Stimulated activated CD8-positive, alpha-beta memory T cell treated with anti-CD3 and anti-CD28 coated beads, Interleukin-7, amount 100 ng/mL, for 48 hours (primary cell): ENCODE data around the gene FAM124A.

Experiments
- DNase-seq, 2 donors: peaks; one replicate each; pipeline ENCODE4 v3.0.0-alpha.2; 2020; ENCODE audit warnings: low read depth in 1 of 2; ENCODE audit errors: extremely low read depth in 1 of 2

The FAM124A gene

DNA sequence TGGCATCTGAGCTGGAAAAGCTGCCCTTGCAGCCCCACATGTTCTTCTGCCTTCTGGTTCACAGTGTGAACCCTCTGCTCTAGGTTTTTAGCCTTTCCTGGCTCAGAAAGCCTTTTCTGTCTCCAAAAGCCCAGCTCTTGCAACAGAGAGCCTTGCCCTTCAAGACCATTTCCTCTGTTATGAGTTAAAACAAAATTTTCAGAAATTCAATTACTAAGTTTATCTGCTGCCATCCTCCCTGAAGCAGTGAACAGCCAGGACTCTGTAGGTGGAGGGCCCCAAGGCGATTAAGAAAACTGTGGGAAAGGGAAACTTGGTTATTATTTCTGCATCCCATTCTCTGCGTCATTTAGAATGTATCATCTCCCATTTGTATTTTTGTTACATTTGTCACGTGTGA, 18.8 kb downstream of the FAM124A start:
- DNase-seq, result no peak

DNA sequence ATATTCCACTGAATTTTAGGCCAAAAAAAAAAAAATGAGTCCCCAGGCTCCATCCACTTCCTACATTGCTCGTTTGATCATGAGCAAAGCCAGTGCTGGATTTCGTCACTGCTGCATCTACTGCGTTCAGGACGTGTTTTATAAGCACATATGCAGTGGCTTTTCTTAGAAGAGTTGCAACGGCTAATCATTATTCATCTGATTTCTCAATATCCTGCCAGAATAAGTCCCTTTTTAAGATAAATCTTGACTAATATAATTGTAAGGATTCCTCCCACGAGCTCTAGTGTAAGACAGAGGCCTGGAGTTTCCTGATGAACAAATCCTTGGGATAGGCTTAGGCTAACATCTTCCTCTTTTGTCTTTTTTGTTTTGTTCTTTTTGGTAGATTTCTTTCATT, 19.5 kb downstream of the FAM124A start:
- no peak for DNase-seq

DNA sequence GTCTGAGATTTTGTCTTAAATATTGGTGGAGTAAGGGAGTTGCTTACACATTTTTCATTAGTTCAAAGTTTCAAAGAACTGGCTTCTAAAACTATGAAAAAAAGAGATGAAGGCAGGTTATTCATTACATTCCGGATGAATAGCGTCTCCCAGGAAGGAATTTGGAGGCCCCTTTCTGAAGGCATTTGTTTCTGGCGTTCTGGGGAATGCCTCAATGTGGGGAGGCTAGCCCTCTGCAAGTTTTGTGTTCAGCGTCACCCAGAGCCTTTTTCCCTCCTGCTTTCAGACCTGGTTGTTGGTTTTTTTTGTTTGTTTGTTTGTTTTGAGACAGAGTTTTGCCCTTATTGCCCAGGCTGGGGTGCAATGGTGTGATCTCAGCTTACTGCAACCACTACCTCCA, 21.0 kb downstream of the FAM124A start:
- DNase-seq, result no peak

DNA sequence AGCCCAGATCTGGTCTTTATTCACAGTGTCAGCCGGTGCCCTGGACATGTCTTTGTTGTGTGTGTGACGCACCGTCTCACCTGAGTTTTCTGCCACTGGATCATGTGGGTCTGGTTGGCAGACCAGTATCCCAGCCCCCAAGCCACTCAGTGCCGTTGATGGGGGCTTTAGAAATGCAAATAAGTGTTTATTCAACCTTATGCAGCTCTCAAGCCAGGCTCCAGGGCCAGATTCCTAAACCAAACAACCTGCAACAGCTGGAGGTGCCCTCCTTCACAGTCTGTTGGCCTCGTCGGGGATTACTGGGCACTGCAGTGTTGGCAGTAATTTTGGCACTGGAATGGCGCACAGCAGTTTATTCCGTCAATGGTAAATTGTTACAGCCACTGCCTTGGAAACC, 21.6 kb downstream of the FAM124A start:
- DNase-seq, result no peak

DNA sequence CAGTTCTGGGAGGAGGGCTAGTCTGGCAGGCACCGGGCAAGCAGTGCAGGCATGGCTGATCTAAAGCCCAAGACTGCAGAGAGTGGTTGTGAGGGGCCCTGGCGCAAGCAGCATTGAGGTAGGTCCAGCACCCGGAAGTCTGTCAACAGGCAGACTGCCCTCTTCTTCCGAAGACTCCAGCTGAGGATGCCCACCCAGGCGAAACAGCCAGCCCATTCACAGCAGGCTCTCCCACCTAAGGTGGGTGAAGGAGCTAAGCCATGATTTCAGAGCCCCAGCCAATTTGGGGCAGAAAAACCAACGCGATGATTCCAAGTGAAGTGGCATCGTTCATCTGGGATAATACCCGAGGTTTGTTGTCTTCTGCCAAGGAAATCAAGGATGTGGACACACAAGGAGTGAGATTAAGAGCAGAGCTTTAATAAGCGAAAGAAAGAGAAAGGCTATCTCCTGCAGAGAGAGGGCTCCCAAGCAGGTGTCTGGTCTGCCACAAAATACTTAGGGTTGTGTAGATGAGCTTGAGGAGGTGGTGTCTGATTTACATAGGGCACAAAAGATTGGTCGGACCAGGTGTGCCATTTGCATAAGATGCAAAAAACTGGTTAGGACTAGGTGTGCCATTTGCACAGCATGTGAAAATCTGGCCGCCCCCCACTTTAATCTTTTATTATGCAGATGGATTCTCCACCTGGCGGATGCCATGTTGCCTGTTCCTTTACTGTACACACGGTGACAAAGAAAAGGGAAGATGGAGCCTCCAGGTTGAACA, 22.6 kb downstream of the FAM124A start:
- no peak for DNase-seq

DNA sequence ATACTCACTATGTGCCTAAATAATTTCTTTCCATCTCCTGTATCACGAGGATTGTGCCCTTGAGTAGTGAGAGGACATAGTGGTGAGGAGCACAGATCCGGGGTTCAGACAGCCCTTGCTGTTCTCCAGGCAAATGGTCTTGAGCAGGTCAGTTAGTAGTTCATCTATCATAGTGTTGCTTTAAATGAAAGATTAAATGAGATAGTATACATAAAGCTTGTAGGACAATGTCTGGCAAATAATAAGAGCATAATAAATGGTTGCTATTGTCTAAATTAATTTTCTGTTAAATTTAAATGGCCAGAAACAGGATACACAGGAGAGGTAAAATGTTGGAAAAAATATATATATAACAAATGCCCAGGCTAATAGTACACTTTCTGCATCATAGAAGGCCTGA, 23.4 kb downstream of the FAM124A start:
- no peak for DNase-seq

DNA sequence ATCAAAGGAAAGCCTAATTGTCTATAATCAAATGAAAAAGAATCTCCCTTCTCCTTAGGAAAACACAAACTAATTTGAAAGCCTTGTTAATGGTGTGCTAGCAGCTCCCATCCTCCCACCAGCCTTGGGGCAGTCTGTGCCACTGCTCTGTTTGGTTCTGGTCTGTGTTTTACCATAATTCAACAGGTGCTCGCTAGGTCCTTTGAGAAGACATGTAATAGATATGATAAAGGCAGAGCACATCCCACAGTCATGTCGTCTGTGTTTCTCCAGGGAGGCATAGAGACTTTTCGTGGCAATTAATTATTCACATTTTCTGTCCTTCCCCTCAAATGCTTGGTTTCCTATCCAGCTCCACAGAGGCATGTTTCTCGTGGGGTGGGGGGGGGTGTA, 23.8 kb downstream of the FAM124A start:
- no peak for DNase-seq

DNA sequence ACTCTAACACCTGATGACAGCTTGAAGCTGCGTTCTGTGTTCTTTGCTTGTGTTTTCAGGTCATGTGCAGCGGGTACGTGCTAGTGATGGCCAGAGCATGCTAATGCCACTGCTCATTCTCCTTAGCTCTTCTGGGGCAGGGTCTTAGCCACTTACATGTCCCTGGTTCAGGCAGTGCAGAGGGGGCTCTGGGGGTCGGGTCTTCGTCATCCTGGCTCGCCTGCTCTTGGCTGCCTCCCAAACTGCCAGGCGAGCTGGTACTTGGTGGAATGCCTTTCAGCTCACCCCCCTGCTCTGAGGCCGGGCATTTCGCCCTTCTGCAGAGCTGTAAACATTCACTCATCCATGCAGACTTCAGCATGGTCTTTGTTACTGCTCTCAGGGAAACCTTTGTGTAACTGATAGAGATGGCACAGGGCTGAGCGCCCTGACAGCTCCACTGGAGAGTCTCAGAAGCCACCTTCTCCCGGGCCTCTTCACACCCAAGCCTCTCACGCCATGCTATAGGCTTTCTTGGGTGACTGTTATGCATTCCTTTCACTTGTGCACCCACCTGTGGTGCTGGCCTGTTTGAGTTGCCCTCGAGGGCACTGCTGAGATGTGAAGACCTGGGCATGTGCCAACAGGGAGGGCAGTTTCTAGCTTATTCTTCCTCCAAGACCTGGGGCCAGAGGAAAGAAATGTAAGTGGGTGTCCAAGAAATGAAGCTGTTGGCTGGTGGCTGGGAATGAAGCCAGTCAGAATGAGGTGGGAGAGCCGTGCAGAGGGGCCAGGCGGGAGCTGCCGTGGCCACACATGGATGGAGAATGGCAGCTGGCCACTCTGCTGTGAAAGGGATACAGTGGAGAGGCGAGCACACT, 24.4 kb downstream of the FAM124A start:
- DNase-seq, result no peak

DNA sequence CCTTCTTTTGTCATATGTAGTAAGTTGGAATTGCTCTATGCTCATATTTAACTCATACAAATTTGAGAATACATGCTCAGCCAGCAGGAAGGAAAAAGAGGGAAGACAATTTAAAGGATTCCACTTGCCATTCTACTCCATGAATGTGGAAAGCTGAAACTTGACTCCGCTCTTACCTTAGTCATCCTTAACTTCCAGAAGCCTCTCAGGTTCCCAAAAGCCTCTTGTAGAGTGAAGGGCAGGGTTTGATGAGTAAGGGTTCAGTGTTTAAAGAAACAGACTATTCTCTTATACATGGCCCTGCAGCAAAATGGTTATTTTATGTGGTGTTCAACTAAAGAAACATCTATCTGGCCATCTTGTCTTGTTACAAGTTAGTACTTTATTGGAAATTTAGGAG, 27.1 kb downstream of the FAM124A start:
- DNase-seq, result no peak

DNA sequence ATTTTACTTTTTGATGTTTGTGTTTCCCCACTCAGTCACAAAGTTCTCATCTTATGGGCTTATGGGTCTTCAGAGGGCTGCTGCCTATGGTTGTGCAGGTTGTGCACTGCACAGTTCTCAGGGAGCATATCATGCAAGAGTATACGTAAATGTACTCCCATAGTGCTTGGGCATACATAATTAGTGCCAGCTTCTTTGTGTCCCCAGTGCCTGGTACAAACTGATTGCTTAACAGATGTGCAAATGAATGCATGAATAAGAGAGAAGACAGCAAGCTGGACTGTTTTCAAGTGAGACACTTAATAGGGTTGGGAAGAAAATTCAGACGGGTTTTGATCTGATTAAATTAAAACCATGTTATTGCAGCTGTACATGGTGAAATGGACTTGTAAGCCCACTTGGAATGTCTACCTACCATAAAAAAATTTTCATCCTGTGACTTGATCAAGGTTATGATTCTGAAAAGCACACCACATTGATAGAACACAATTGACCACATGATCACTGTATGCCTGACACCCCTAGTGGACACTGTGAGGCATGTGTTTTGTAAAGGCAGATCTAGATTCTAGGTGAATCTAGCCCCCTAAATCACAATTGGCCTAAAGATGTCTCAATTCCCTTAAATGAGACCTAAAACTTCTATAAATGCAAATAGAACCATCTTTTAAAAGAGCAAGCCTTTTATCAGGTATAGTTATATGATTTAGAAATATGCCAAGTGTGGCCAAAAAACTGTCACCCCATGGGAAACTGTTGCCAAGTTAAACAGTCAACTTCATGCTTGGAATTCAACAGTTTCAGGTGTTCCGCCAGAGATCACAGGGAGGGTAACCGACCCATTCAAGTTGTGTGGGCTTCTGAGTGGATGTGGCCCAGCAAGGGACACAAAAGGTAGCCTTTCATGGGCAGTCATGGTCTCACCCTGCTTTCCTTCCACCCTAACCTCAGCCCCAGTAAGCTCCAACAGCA, 27.9 kb downstream of the FAM124A start:
- DNase-seq, result no peak

DNA sequence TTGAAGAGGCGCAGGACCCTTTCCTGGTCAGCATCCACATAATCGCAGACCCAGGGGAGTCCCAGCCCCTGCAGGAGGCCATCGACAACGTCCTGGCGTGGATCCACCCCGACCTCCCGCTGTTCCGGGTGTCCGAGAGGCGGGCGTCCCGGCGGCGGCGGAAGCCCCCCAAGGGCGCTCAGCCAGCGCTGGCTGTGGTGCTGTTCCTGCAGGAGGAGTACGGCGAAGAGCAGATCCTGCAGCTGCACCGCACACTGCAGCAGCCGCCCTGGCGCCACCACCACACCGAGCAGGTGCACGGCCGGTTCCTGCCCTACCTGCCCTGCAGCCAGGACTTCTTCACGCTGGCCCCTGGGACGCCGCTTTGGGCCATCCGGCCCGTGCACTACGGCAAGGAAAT, 29.3 kb downstream of the FAM124A start:
- DNase-seq, result no peak

DNA sequence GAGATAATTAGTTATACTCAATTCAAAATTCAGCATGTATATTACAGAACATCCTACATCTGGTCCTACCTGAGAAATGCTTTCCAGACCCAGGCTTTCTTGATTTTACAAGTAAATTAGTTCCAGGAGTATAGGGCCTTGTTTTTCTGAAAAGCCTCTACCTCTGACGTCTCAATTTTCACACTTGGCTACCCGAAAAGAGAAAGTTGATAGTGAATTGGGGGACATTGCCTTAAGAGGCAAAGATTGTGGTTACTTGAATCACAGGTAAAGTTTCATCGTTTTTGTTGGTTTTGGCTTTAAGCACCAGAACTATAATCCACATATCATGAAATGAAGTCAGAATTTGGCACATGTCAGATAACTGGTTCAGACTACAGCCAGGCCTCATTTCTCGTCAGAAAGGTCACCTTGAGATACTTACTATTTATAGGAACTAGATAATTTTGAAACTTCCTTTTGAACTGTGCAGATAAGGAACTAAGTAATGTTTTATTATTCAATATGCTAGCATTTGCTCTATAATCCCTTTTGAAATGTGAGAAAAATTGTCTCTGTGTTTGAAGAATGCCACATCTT, 30.8 kb downstream of the FAM124A start:
- no peak for DNase-seq

DNA sequence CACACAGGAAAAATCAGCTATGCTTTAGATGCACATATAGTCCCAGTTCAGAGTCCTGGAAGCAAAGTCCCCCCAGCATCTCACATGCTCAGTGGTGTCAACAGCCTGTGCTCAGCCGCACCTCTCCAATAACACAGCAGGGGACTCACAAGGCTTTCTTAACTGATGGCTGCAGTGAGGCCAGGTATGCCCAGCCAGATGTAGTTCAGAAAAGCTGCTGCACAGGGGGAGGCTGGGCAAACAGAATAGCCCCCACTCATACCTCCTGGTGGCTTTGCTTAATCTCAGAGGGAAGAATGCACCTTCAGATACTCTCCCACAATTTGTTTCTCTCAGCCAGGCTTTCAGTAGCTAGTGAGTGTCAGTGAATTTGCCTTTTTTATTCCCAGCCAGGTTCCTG, 33.4 kb downstream of the FAM124A start:
- DNase-seq, result no peak

DNA sequence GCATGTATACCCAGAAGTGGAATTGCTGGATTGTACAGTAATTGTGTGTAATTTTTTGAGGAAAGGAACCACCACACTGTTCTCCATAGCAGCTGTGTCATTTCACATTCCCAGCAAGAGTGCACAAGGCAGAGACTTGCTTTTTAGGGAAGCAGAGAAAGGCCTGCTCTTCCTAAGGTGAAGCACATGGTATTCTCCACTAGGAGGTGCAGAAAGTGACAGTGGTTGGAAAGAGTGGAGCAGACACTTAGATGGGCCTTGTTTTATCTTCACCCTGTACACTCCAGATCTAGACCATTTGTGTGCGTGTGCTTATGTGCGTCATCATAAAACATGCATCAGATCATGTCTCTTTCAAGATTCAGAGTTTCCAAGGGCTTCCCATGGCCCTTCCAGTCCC, 35.0 kb downstream of the FAM124A start:
- DNase-seq, result no peak

DNA sequence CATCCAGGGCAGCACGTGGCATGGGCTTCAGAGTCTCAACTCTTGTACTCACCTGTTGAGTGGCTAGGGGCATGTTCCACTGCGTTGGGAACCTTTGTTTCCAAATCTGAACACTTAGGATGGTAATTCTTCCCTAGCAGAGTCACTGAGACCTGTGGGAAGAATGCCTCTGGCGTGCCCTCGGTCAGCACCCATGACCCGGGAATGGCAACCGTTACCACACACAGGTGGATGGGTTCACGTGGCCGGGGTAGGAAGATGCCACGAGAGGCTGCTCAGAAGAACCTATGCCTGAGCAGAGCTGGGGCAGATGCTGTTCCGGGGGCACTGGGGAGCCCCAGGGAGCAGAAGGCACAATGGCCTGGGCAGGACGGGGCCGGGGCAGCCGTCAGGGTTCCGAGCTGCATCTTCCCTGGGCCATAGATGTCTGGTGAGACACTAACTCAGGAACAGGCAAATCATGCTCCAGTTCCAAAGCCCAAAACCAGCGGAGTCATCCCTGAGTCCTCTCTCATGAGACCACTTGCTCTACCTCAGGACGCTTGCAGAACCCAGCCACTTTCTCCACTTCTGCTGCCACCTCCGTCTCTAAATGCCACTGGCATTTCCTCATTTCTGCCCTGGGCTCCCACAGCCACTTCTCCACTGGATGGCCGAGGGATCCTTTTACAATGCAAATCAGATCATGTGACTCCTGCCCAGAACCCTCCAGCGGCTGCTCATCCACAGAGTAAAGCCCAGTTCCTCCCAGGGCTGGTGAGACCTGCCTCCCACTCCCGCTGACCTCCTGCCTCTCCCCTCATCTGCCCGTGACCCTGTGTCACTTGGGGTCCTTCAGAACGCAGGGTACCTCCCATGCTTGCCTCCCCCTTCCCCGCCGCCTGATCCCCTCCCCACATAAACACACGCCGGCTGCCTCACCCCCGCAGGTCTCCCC, 36.7 kb downstream of the FAM124A start:
- DNase-seq, result no peak

DNA sequence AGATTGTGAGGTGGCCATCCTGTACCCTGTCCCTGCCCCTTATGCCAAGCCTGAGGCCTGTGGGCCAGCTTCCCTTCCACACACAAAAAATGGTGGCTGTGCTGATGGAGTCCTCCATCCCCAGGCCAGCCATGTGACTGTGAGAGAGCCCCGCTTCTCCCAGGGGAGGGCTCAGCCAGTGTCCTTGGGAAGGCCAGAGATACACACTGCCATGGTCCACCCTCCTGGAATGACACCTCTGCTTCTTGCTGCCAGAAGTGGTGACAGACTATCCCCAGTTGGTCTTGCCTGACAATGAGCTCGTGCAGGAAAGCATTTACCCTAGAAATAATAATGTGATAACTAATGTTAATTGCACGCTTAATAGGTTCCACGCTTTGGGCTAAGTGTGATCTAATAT, 38.0 kb downstream of the FAM124A start:
- DNase-seq, result no peak

DNA sequence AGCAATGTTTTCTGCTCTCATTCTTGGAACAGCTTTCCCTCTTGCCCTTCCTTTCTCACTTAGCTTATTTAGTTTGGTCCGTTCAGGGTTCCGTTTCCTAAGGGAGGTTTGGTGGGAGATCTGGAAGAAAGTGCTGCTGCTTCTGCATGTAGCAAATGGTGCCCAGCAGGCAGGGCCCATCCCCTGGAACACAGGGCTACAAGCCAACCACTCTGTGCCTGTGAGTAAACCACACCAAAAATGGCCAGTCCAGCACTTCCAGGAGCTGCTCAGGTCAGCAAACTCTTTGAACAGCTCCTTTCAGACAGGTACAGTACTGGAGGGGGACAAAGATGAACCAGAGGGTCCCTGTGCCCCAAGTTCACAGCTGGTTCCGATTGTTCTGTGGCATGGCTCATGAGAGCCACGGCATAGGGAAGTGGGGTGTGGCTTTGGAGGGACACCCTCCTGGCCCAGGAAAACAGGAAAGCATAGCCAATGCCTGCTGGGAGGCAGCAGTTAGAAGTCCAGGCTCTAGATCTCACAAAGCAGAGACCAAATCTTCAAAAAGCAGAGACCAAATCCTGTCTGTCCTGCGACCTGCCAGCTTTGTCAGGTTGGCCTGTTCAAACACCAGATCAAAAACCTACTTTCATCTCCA, 39.5 kb downstream of the FAM124A start:
- no peak for DNase-seq

DNA sequence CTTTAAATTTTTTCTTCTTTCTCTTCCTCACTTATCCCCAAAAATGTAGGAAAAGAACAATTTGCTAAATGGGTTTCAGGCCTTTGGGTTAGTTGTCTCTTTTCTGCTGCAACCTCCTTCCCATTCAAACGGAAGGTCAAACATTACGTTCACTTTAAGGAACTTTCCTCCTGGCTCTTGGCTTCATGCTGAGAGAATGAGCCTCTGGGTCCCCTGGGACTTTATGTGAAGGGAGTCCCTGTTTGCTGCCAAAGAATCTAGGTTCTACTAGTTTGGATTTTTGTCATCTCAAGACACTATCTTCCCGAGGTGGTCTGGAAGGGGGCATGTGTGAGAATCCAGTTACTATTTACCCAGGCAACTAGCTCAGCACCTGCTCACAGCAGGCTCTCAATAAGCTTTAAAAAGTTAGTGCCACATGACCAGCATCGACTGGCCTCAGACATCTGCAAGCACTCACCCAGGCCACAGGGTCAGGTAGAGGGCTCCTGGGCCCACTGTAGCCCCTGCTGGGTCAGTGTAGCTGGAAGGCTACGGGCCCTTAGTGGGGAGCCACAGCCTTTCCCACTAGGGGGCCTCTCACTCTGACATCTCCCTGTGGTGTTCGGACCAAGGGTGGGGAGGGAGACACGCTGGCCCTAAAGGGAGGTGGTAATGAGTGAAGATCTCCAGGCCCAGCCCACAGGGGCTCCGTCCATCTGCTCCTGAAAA, 40.5 kb downstream of the FAM124A start:
- DNase-seq, result no peak

DNA sequence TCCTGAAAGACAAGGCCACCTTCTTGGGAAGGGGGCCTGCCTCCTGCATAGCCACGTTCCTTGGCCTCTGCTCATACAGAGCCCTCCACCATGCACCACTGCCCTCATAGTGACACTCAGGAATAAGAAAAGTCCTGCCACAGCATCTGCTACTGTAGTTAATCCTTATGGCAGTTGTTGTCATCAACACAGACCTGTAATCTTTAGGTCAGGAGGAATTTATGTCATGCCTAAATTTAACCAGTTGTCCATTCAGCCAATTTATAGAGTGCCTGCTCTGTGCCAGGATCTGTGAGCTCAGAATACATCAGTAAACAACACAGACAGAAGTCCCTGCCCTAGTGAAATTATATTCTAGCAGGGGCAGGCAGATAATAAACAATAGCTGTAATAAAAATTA, 44.4 kb downstream of the FAM124A start:
- no peak for DNase-seq
